Measurements from ENCODE around the gene PDS5B. TPM values are rescaled to one million over a fixed set of nuclear protein-coding genes. Genes with fewer than 3 reads are reported as not detected.
"Not testable (repeated sequence)": the region's sequence is repeated elsewhere in the genome, so short reads cannot be mapped to it uniquely, and the experiment has no call there.

Gene PDS5B
- total RNA-seq, 2 donors from 2014 or later, result 19.2 to 20.8 TPM

DNA sequence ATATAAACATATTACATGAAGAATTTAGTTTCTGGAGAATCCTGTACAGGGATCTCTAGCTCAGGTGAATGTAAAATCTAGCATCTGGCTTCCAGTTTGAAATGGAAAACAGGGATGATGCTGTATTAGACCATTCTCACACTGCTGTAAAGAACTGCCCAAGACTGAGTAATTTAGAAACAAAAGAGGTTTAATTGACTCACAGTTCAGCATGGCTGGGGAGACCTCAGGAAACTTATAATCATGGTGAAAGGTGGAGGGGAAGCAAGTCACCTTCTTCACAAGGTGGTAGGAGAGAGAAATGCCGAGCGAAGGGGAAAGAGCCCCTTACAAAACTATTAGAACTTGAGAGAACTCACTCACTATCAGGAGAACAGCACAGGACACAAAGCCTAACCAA is 30.6 kb upstream of the PDS5B start:
- H3K4me1 ChIP-seq, result no peaks in the 10 kb centered on the region
- no peak for ATAC-seq
- H3K9me3 ChIP-seq, result no peaks in the 10 kb centered on the region
- DNase-seq, result no peak
- intact Hi-C loops (cut with DNase I), result no loop called here
- TF ChIP-seq POLR2A (IDR thresholded peaks at IDR 0.05), result no peak
- TF ChIP-seq, protein P1, sequence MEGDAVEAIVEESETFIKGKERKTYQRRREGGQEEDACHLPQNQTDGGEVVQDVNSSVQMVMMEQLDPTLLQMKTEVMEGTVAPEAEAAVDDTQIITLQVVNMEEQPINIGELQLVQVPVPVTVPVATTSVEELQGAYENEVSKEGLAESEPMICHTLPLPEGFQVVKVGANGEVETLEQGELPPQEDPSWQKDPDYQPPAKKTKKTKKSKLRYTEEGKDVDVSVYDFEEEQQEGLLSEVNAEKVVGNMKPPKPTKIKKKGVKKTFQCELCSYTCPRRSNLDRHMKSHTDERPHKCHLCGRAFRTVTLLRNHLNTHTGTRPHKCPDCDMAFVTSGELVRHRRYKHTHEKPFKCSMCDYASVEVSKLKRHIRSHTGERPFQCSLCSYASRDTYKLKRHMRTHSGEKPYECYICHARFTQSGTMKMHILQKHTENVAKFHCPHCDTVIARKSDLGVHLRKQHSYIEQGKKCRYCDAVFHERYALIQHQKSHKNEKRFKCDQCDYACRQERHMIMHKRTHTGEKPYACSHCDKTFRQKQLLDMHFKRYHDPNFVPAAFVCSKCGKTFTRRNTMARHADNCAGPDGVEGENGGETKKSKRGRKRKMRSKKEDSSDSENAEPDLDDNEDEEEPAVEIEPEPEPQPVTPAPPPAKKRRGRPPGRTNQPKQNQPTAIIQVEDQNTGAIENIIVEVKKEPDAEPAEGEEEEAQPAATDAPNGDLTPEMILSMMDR (IDR thresholded peaks at IDR 0.05), result no peak
- no peaks in the 10 kb centered on the region for H3K27me3 ChIP-seq
- H3K4me3 ChIP-seq, result no peak overlapping the region
- H3K36me3 ChIP-seq (replicated peaks in 1 of 2; ENCODE audit: insufficient read depth in 1 of 2, low read depth in 2 of 2), result no peaks in the 10 kb centered on the region
- no peak overlapping the region for H3K27ac ChIP-seq
- WGBS, 2 donors, result 80 to 88% methylated on average over 2 of the region's 2 CpGs

DNA sequence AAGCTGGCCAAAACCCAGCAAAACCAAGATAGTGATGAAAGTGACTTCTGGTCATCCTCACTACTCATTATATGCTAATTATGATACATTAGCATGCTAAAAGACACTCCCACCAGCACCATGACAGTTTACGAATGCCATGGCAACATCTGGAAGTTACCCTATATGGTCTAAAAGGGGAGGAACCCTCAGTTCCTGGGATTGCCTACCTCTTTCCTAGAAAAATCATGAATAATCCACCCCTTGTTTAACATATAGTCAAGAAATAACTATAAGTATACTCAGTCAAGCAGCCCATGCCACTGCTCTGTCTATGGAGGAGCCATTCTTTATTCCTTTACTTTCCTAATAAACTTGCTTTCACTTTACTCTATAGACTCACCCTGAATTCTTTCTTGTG is 25.4 kb upstream of the PDS5B start:
- intact Hi-C loops (cut with DNase I), result not testable (repeated sequence)

DNA sequence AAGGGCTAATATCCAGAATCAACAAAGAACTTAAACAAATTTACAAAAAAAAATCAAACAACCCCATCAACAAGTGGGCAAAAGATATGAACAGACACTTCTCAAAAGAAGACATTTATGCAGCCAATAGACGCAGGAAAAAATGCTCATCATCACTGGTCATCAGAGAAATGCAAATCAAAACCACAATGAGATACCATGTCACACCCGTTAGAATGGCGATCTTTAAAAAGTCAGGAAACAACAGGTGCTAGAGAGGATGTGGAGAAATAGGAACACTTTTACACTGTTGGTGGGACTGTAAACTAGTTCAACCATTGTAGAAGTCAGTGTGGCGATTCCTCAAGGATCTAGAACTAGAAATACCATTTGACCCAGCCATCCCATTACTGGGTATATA is 10.6 kb upstream of the PDS5B start:
- DNase-seq; H3K9me3 ChIP-seq; H3K36me3 ChIP-seq (replicated peaks in 1 of 2; ENCODE audit: insufficient read depth in 1 of 2, low read depth in 2 of 2); H3K27ac ChIP-seq; H3K4me3 ChIP-seq; H3K4me1 ChIP-seq; ATAC-seq; intact Hi-C loops (cut with DNase I); H3K27me3 ChIP-seq: not testable (repeated sequence)
- WGBS, 2 donors, result 77% methylated on average over 4 of the region's 4 CpGs

More for the DNA sequence above, 25.4 kb upstream of the PDS5B start:
- not testable (repeated sequence) for H3K36me3 ChIP-seq (replicated peaks in 1 of 2; ENCODE audit: insufficient read depth in 1 of 2, low read depth in 2 of 2); H3K9me3 ChIP-seq; H3K27me3 ChIP-seq; DNase-seq; H3K4me3 ChIP-seq; H3K27ac ChIP-seq; H3K4me1 ChIP-seq; ATAC-seq
- 89 to 92% methylated on average over 1 of the region's 1 CpG for WGBS, 2 donors

DNA sequence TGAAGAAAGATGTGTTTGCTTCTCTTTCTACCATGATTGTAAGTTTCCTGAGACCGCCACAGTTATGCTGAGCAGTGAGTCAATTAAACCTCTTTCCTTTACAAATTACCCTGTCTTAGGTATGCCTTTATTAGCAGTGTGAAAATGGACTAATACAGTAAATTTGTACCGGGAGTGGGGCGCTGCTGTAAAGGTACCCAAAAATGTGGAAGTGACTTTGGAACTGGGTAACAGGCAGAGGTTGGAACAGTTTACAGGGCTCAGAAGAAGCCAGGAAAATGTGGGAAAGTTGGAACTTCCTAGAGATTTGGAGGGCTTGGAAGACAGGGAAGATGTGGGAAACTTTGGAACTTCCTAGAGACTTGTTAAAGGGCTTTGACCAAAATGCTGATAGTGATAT is 9.2 kb upstream of the PDS5B start:
- 96% methylated on average over 3 of the region's 3 CpGs for WGBS, 2 donors
- no peak for DNase-seq
- H3K4me1 ChIP-seq, result no peaks in the 10 kb centered on the region
- ATAC-seq, result no peak
- peaks cover 0 to 7% (median 2%) of the 10 kb centered on the region in 3 donors for H3K9me3 ChIP-seq
- no peaks in the 10 kb centered on the region for H3K36me3 ChIP-seq (replicated peaks in 1 of 2; ENCODE audit: insufficient read depth in 1 of 2, low read depth in 2 of 2)
- no peaks in the 10 kb centered on the region for H3K27me3 ChIP-seq
- no peak overlapping the region for H3K27ac ChIP-seq
- no peak for TF ChIP-seq POLR2A (IDR thresholded peaks at IDR 0.05)
- TF ChIP-seq, protein P1 (IDR thresholded peaks at IDR 0.05), result no peak
- H3K4me3 ChIP-seq, result no peak overlapping the region
- intact Hi-C loops (cut with DNase I), result no loop called here

DNA sequence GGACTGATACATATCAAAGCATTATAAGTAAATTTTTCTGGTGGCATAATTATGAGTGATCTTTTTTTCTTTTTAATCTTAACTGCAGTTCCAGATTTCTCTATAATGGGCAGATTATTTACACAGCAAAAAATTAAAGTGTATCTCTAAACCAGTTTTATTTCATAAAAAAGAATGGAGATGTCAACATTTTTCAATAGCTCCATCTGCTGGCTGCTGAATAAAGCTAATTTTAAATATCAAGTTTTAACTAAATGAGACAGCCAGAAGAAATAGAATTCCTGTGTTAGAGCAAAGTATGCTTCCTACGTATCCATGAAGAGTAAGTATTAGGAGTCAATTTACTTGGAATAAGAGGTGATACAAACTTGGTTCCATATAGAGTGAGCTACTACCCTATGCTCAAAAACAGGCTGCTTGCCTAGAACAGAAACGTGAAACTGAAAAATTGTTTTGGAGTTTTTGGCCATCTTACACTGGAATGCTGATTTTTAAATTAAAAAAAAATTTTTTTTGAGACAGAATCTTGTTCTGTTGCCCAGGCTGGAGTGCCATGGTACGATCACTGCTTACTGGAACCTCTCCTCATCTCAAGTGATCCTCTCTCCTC is 5.0 kb upstream of the PDS5B start:
- WGBS, 2 donors, result 45 to 50% methylated on average over 3 of the region's 3 CpGs
- intact Hi-C loops (cut with DNase I), result no loop called here
- peaks cover 0 to 7% (median 2%) of the 10 kb centered on the region in 3 donors for H3K9me3 ChIP-seq

More for the DNA sequence above, 5.0 kb upstream of the PDS5B start:
- ATAC-seq (no peak), DNase-seq (no peak)
- H3K27ac ChIP-seq, result no peak overlapping the region
- TF ChIP-seq POLR2A (IDR thresholded peaks at IDR 0.05), result no peak
- TF ChIP-seq, protein P1 (IDR thresholded peaks at IDR 0.05), result peak in 6 of 7 experiments; percentile 36 to 53 (median 45)
- no peaks in the 10 kb centered on the region for H3K27me3 ChIP-seq
- H3K36me3 ChIP-seq (replicated peaks in 1 of 2; ENCODE audit: insufficient read depth in 1 of 2, low read depth in 2 of 2), result no peaks in the 10 kb centered on the region
- peaks cover 8% of the 10 kb centered on the region for H3K4me1 ChIP-seq
- H3K4me3 ChIP-seq, result no peak overlapping the region
